Peyer's patch (tissue), 4 donors: ENCODE measurements around the gene ABCD4.

ENCODE experiments used
- POLR2A ChIP-seq, 2 donors: fragments of 450-650 bp; IDR thresholded peaks; one replicate each; pipeline ENCODE4 v1.5.1; 2017; ENCODE audit warnings: antibody characterized with exemption in 2 of 2, mild to moderate bottlenecking in 2 of 2, moderate library complexity in 2 of 2
- TF ChIP-seq, protein P1 (sequence below), 6 experiments: fragments of 450-650 bp in 4 of 6; fragments of 200-600 bp in 2 of 6; sonication (generic) in 1 of 6; IDR thresholded peaks; one replicate each; pipeline ENCODE4 v1.5.1; 2017 to 2019; ENCODE audit warnings: antibody characterized with exemption in 6 of 6, mild to moderate bottlenecking in 3 of 6, moderate library complexity in 1 of 6

DNA sequence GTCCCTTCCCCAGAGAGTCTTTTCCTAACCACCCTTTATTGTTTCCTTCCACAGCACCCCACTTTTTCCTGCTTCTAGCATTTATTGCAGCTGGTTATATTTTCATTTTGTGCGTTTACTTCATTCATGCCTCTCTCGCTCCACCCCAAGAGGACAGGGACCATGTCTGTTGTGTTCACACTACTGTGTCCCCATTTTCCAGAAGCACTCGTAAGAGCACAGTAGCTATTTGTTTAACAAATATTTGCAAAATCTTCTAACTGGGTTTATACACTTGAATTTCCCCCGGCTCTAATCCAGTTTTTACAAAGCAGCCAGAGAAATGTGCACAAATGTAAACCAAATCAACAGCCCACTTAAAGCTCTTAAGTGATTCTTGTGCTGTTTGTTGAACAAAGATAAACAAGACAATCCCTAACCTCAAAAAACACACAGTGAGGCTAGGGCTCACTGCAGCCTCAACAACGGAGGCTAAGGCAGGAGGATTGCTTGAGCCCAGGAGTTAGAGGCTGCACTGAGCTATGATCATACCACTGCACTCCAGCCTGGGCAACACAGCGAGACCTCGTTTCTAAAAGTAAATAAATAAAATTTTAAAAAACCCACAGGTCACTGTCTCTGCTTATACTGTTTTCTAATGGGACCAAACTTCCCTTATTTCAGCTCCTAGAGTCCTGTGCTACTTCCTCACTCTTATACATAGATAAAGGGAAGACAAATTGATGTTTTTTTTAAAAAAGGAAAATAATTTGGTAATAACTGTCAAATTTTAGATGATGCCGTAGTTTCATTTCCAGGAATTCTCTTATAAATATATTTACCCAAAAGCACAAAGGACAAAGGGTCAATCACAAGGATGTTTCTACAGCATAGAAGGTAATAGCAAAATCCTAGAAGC is 6.6 kb upstream of the ABCD4 start:
- TF ChIP-seq, protein P1, sequence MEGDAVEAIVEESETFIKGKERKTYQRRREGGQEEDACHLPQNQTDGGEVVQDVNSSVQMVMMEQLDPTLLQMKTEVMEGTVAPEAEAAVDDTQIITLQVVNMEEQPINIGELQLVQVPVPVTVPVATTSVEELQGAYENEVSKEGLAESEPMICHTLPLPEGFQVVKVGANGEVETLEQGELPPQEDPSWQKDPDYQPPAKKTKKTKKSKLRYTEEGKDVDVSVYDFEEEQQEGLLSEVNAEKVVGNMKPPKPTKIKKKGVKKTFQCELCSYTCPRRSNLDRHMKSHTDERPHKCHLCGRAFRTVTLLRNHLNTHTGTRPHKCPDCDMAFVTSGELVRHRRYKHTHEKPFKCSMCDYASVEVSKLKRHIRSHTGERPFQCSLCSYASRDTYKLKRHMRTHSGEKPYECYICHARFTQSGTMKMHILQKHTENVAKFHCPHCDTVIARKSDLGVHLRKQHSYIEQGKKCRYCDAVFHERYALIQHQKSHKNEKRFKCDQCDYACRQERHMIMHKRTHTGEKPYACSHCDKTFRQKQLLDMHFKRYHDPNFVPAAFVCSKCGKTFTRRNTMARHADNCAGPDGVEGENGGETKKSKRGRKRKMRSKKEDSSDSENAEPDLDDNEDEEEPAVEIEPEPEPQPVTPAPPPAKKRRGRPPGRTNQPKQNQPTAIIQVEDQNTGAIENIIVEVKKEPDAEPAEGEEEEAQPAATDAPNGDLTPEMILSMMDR (IDR thresholded peaks at IDR 0.05): no peak
- TF ChIP-seq POLR2A (IDR thresholded peaks at IDR 0.05): no peak
